GM23248 (cell line): Measurements from ENCODE around the gene AP3B1. TPM values are rescaled to one million over a fixed set of nuclear protein-coding genes. Genes with fewer than 3 reads are reported as not detected.

ENCODE experiments used
- DNase-seq: peaks from one replicate; pipeline ENCODE4 v3.0.0-alpha.2; 2015
- H2AFZ ChIP-seq: fragments of 200-600 bp; sonication (generic); 2 replicates; pipeline ENCODE4 v1.6.1; 2016; ENCODE audit warnings: antibody characterized with exemption
- H3F3A ChIP-seq: fragments of 200-600 bp; sonication (generic); 2 replicates; pipeline ENCODE4 v1.6.1; 2016; ENCODE audit warnings: mild to moderate bottlenecking, antibody characterized with exemption, mixed run types; ENCODE audit not compliant: insufficient read depth
- H3K27ac ChIP-seq: fragments of 200-600 bp; sonication (generic); 2 replicates; pipeline ENCODE4 v1.5.1; 2016; ENCODE audit warnings: mild to moderate bottlenecking
- H3K27me3 ChIP-seq: fragments of 200-600 bp; sonication (generic); replicated peaks from 2 replicates; pipeline ENCODE4 v1.6.1; 2016; ENCODE audit warnings: mild to moderate bottlenecking; ENCODE audit not compliant: insufficient read depth
- H3K36me3 ChIP-seq: fragments of 200-600 bp; sonication (generic); 2 replicates; pipeline ENCODE4 v1.6.1; 2016; ENCODE audit warnings: low read depth, mild to moderate bottlenecking
- H3K4me1 ChIP-seq: fragments of 200-600 bp; sonication (generic); 2 replicates; pipeline ENCODE4 v1.6.1; 2016; ENCODE audit warnings: mild to moderate bottlenecking; ENCODE audit not compliant: insufficient read depth
- H3K4me2 ChIP-seq: fragments of 200-600 bp; sonication (generic); one replicate; pipeline ENCODE4 v1.6.1; 2016; ENCODE audit warnings: mild to moderate bottlenecking; ENCODE audit not compliant: unreplicated experiment
- H3K4me3 ChIP-seq: fragments of 200-600 bp; sonication (generic); 2 replicates; pipeline ENCODE4 v1.5.1; 2016; ENCODE audit warnings: mild to moderate bottlenecking
- H3K79me2 ChIP-seq: fragments of 200-600 bp; sonication (generic); 2 replicates; pipeline ENCODE4 v1.6.1; 2016; ENCODE audit warnings: mild to moderate bottlenecking; ENCODE audit not compliant: insufficient read depth
- H3K9ac ChIP-seq: fragments of 200-600 bp; sonication (generic); 2 replicates; pipeline ENCODE4 v1.6.1; 2016; ENCODE audit warnings: mild to moderate bottlenecking
- H3K9me2 ChIP-seq: fragments of 200-600 bp; sonication (generic); 2 replicates; pipeline ENCODE4 v1.6.1; 2016; ENCODE audit warnings: mixed run types, mild to moderate bottlenecking, moderate library complexity; ENCODE audit not compliant: insufficient read depth
- H3K9me3 ChIP-seq: fragments of 200-600 bp; sonication (generic); one replicate; pipeline ENCODE4 v1.6.1; 2017; ENCODE audit warnings: low read depth
- H4K20me1 ChIP-seq: fragments of 200-600 bp; sonication (generic); 2 replicates; pipeline ENCODE4 v1.6.0; 2016; ENCODE audit not compliant: insufficient read depth
- EZH2 ChIP-seq: fragments of 200-600 bp; sonication (generic); IDR thresholded peaks from 2 replicates; pipeline ENCODE4 v1.6.1; 2018; ENCODE audit warnings: antibody characterized with exemption, mild to moderate bottlenecking; ENCODE audit not compliant: insufficient read depth, poor library complexity, severe bottlenecking
- EZH2phosphoT487 ChIP-seq: fragments of 200-600 bp; sonication (generic); IDR thresholded peaks from 2 replicates; pipeline ENCODE4 v1.6.1; 2018; ENCODE audit warnings: antibody characterized with exemption, moderate library complexity, mild to moderate bottlenecking, low read depth; ENCODE audit not compliant: insufficient read depth
- WGBS, 2 experiments: methylation state at CpG; one replicate each; pipeline ENCODE4 v1.1.6; 2015 to 2017; ENCODE audit warnings: low lambda C conversion rate in 2 of 2, low coverage in 1 of 2; ENCODE audit errors: missing lambda C conversion rate in 2 of 2; 5-methylcytosine and 5-hydroxymethylcytosine counted together
- in situ Hi-C: fragments of 300-500 bp; cut with MboI; formaldehyde crosslinking; loops from 2 replicates; pipeline ENCODE4 v1.15.0; 2020
- polyA plus RNA-seq: library from polyadenylated mRNA; unstranded; fragments of >200 nt; fragmentation: Nextera tagmentation; extraction: Ambion mirVana; gene quantifications from 2 replicates; pipeline ENCODE4 v1.2.1, GENCODE V29; 2016
- total RNA-seq: library from RNA; depleted of rRNA; stranded (reverse); fragments of >200 nt; shearing (Covaris generic); gene quantifications from 2 replicates; pipeline ENCODE4 v1.2.3, GENCODE V29; 2014

The AP3B1 gene
- total and polyA plus RNA-seq, 2 experiments from 2014 or later: 40.3 to 49.7 TPM

- Histone ChIP-seq H3K9me3 (no peaks in the 10 kb centered on the region), H3K27ac (no peak overlapping the region), H3K79me2 (no peaks in the 10 kb centered on the region), H3K9ac (no peak overlapping the region), H3K9me2 (no peaks in the 10 kb centered on the region), H4K20me1 (no peaks in the 10 kb centered on the region), H3F3A (no peaks in the 10 kb centered on the region), H3K4me1 (no peaks in the 10 kb centered on the region), H3K4me2 (no peak overlapping the region), H3K4me3 (no peak overlapping the region), H3K27me3 (0 out of 2 replicates have a peak, but pooled peaks cover 6% of the 10 kb centered on the region), H3K36me3 (no peaks in the 10 kb centered on the region), H2AFZ (no peak overlapping the region)
- 65% methylated on average over 3 of the region's 3 CpGs for WGBS, 2 experiments
- TF ChIP-seq EZH2 (no peak), EZH2phosphoT487 (no peak)
- in situ Hi-C loops: no loop called here
- no peak for DNase-seq
Measured at GRCh38 chr5:78318337-78318736, 23.8 kb upstream of the AP3B1 start.

GRCh38 chr5:78317515-78317914 lies 23.0 kb upstream of the AP3B1 start:
- no peaks in the 10 kb centered on the region for H3K4me1 ChIP-seq
- WGBS, 2 experiments: 83 to 85% methylated on average over 5 of the region's 5 CpGs
- H3K27ac ChIP-seq: no peak overlapping the region
- no peak overlapping the region for H3K9ac ChIP-seq
- H3K27me3 ChIP-seq: 0 out of 2 replicates have a peak, but pooled peaks cover 12% of the 10 kb centered on the region
- no peak for DNase-seq
- no peaks in the 10 kb centered on the region for H3F3A ChIP-seq
- H3K4me3 ChIP-seq: no peak overlapping the region
- H2AFZ ChIP-seq: no peak overlapping the region
- H3K9me3 ChIP-seq: no peaks in the 10 kb centered on the region
- no peaks in the 10 kb centered on the region for H3K36me3 ChIP-seq
- no peaks in the 10 kb centered on the region for H3K79me2 ChIP-seq
- TF ChIP-seq EZH2phosphoT487 (no peak), EZH2 (no peak)
- no peaks in the 10 kb centered on the region for H4K20me1 ChIP-seq
- H3K4me2 ChIP-seq: no peak overlapping the region
- in situ Hi-C loops: no loop called here
- H3K9me2 ChIP-seq: no peaks in the 10 kb centered on the region

GRCh38 chr5:78308703-78309102 lies 14.2 kb upstream of the AP3B1 start:
- in situ Hi-C loops: no loop called here
- no peaks in the 10 kb centered on the region for H3F3A ChIP-seq
- H3K9me2 ChIP-seq: no peaks in the 10 kb centered on the region
- no peaks in the 10 kb centered on the region for H3K9me3 ChIP-seq
- H3K4me3 ChIP-seq: no peak overlapping the region
- no peak overlapping the region for H3K9ac ChIP-seq
- no peak for DNase-seq
- no peak overlapping the region for H3K27ac ChIP-seq
- no peak overlapping the region for H2AFZ ChIP-seq
- TF ChIP-seq EZH2 (no peak), EZH2phosphoT487 (no peak)
- no peaks in the 10 kb centered on the region for H3K36me3 ChIP-seq
- H3K4me1 ChIP-seq: no peaks in the 10 kb centered on the region
- H3K27me3 ChIP-seq: peaks cover 25% of the 10 kb centered on the region; the same call in 1 of the 2 replicates
- H4K20me1 ChIP-seq: no peaks in the 10 kb centered on the region
- no peak overlapping the region for H3K4me2 ChIP-seq
- WGBS, 2 experiments: 86 to 93% methylated on average over 1 of the region's 1 CpG
- no peaks in the 10 kb centered on the region for H3K79me2 ChIP-seq

- Histone ChIP-seq H3K79me2 (no peaks in the 10 kb centered on the region), H3K9ac (no peak overlapping the region), H3K4me1 (no peaks in the 10 kb centered on the region), H4K20me1 (no peaks in the 10 kb centered on the region), H3K4me2 (no peak overlapping the region), H3F3A (peaks cover 3% of the 10 kb centered on the region; the same call in 1 of the 2 replicates), H2AFZ (no peak overlapping the region), H3K27me3 (no peaks in the 10 kb centered on the region), H3K9me3 (no peaks in the 10 kb centered on the region), H3K9me2 (no peaks in the 10 kb centered on the region), H3K36me3 (no peaks in the 10 kb centered on the region), H3K4me3 (no peak overlapping the region), H3K27ac (no peak overlapping the region)
- WGBS, 2 experiments: 37 to 43% methylated on average over 2 of the region's 2 CpGs
- TF ChIP-seq EZH2 (no peak), EZH2phosphoT487 (no peak)
- in situ Hi-C loops: no loop called here
- DNase-seq: peak; percentile 31
Measured at GRCh38 chr5:78300464-78301045, 6.1 kb upstream of the AP3B1 start.
